ENCODE data around the gene CCR5AS.

CCR5AS gene

DNA sequence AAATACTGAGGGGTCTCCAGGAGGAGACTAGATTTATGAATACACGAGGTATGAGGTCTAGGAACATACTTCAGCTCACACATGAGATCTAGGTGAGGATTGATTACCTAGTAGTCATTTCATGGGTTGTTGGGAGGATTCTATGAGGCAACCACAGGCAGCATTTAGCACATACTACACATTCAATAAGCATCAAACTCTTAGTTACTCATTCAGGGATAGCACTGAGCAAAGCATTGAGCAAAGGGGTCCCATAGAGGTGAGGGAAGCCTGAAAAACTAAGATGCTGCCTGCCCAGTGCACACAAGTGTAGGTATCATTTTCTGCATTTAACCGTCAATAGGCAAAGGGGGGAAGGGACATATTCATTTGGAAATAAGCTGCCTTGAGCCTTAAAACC lies 31.6 kb downstream of the CCR5AS start:
- no peaks in the 10 kb centered on the region for H3K36me3 ChIP-seq (ENCODE audit: insufficient read depth)
- no peak overlapping the region for H3K4me3 Mint-ChIP-seq
- no peaks in the 10 kb centered on the region; the same call in none of the 2 replicates for H4K20me1 ChIP-seq (replicated peaks; ENCODE audit: insufficient read depth)
- DNase-seq (ENCODE audit: low spot score): no peak
- no peaks in the 10 kb centered on the region for H3K9me2 ChIP-seq (ENCODE audit: insufficient read depth)
- no peaks in the 10 kb centered on the region for H3K27me3 ChIP-seq (ENCODE audit: insufficient read depth)
- peaks cover 21% of the 10 kb centered on the region for H3K4me1 Mint-ChIP-seq
- no peak overlapping the region for H3K27ac ChIP-seq (ENCODE audit: low read depth)
- no peak overlapping the region for H3K4me3 ChIP-seq
- no peak for TF ChIP-seq CREB1 (CRISPR knock-in tag; IDR thresholded peaks at IDR 0.05; ENCODE audit: low read depth)
- no peak for TF ChIP-seq NANOG (IDR thresholded peaks at IDR 0.05; ENCODE audit: borderline replicate concordance)
- no peak for TF ChIP-seq POLR2AphosphoS5 (IDR thresholded peaks at IDR 0.05; ENCODE audit: low read depth)
- TF ChIP-seq, protein P1, sequence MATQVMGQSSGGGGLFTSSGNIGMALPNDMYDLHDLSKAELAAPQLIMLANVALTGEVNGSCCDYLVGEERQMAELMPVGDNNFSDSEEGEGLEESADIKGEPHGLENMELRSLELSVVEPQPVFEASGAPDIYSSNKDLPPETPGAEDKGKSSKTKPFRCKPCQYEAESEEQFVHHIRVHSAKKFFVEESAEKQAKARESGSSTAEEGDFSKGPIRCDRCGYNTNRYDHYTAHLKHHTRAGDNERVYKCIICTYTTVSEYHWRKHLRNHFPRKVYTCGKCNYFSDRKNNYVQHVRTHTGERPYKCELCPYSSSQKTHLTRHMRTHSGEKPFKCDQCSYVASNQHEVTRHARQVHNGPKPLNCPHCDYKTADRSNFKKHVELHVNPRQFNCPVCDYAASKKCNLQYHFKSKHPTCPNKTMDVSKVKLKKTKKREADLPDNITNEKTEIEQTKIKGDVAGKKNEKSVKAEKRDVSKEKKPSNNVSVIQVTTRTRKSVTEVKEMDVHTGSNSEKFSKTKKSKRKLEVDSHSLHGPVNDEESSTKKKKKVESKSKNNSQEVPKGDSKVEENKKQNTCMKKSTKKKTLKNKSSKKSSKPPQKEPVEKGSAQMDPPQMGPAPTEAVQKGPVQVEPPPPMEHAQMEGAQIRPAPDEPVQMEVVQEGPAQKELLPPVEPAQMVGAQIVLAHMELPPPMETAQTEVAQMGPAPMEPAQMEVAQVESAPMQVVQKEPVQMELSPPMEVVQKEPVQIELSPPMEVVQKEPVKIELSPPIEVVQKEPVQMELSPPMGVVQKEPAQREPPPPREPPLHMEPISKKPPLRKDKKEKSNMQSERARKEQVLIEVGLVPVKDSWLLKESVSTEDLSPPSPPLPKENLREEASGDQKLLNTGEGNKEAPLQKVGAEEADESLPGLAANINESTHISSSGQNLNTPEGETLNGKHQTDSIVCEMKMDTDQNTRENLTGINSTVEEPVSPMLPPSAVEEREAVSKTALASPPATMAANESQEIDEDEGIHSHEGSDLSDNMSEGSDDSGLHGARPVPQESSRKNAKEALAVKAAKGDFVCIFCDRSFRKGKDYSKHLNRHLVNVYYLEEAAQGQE (IDR thresholded peaks at IDR 0.05; ENCODE audit: unreplicated experiment): no peak
- no peak for TF ChIP-seq EZH2phosphoT487 (IDR thresholded peaks at IDR 0.05; ENCODE audit: unreplicated experiment)
- TF ChIP-seq ZNF331 (CRISPR knock-in tag; IDR thresholded peaks at IDR 0.05; ENCODE audit: low read depth): no peak
- TF ChIP-seq, protein P2, sequence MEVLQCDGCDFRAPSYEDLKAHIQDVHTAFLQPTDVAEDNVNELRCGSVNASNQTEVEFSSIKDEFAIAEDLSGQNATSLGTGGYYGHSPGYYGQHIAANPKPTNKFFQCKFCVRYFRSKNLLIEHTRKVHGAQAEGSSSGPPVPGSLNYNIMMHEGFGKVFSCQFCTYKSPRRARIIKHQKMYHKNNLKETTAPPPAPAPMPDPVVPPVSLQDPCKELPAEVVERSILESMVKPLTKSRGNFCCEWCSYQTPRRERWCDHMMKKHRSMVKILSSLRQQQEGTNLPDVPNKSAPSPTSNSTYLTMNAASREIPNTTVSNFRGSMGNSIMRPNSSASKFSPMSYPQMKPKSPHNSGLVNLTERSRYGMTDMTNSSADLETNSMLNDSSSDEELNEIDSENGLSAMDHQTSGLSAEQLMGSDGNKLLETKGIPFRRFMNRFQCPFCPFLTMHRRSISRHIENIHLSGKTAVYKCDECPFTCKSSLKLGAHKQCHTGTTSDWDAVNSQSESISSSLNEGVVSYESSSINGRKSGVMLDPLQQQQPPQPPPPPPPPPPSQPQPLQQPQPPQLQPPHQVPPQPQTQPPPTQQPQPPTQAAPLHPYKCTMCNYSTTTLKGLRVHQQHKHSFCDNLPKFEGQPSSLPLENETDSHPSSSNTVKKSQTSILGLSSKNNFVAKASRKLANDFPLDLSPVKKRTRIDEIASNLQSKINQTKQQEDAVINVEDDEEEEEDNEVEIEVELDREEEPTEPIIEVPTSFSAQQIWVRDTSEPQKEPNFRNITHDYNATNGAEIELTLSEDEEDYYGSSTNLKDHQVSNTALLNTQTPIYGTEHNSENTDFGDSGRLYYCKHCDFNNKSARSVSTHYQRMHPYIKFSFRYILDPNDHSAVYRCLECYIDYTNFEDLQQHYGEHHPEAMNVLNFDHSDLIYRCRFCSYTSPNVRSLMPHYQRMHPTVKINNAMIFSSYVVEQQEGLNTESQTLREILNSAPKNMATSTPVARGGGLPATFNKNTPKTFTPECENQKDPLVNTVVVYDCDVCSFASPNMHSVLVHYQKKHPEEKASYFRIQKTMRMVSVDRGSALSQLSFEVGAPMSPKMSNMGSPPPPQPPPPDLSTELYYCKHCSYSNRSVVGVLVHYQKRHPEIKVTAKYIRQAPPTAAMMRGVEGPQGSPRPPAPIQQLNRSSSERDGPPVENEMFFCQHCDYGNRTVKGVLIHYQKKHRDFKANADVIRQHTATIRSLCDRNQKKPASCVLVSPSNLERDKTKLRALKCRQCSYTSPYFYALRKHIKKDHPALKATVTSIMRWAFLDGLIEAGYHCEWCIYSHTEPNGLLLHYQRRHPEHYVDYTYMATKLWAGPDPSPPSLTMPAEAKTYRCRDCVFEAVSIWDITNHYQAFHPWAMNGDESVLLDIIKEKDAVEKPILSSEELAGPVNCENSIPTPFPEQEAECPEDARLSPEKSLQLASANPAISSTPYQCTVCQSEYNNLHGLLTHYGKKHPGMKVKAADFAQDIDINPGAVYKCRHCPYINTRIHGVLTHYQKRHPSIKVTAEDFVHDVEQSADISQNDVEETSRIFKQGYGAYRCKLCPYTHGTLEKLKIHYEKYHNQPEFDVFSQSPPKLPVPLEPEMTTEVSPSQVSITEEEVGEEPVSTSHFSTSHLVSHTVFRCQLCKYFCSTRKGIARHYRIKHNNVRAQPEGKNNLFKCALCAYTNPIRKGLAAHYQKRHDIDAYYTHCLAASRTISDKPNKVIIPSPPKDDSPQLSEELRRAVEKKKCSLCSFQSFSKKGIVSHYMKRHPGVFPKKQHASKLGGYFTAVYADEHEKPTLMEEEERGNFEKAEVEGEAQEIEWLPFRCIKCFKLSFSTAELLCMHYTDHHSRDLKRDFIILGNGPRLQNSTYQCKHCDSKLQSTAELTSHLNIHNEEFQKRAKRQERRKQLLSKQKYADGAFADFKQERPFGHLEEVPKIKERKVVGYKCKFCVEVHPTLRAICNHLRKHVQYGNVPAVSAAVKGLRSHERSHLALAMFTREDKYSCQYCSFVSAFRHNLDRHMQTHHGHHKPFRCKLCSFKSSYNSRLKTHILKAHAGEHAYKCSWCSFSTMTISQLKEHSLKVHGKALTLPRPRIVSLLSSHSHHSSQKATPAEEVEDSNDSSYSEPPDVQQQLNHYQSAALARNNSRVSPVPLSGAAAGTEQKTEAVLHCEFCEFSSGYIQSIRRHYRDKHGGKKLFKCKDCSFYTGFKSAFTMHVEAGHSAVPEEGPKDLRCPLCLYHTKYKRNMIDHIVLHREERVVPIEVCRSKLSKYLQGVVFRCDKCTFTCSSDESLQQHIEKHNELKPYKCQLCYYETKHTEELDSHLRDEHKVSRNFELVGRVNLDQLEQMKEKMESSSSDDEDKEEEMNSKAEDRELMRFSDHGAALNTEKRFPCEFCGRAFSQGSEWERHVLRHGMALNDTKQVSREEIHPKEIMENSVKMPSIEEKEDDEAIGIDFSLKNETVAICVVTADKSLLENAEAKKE (CRISPR knock-in tag; IDR thresholded peaks at IDR 0.05): no peak
- TF ChIP-seq, protein P3, sequence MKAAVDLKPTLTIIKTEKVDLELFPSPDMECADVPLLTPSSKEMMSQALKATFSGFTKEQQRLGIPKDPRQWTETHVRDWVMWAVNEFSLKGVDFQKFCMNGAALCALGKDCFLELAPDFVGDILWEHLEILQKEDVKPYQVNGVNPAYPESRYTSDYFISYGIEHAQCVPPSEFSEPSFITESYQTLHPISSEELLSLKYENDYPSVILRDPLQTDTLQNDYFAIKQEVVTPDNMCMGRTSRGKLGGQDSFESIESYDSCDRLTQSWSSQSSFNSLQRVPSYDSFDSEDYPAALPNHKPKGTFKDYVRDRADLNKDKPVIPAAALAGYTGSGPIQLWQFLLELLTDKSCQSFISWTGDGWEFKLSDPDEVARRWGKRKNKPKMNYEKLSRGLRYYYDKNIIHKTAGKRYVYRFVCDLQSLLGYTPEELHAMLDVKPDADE (IDR thresholded peaks at IDR 0.05): no peak
- TF ChIP-seq, protein P4, sequence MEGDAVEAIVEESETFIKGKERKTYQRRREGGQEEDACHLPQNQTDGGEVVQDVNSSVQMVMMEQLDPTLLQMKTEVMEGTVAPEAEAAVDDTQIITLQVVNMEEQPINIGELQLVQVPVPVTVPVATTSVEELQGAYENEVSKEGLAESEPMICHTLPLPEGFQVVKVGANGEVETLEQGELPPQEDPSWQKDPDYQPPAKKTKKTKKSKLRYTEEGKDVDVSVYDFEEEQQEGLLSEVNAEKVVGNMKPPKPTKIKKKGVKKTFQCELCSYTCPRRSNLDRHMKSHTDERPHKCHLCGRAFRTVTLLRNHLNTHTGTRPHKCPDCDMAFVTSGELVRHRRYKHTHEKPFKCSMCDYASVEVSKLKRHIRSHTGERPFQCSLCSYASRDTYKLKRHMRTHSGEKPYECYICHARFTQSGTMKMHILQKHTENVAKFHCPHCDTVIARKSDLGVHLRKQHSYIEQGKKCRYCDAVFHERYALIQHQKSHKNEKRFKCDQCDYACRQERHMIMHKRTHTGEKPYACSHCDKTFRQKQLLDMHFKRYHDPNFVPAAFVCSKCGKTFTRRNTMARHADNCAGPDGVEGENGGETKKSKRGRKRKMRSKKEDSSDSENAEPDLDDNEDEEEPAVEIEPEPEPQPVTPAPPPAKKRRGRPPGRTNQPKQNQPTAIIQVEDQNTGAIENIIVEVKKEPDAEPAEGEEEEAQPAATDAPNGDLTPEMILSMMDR (conservative IDR thresholded peaks at IDR 0.05; ENCODE audit: low read depth in 2 of 2): no peak
- TF ChIP-seq JUNB (IDR thresholded peaks at IDR 0.05; ENCODE audit: unreplicated experiment): no peak
- TF ChIP-seq EZH2 (IDR thresholded peaks at IDR 0.05; ENCODE audit: low read depth, unreplicated experiment): no peak
- TF ChIP-seq STAT1 (IDR thresholded peaks at IDR 0.05; ENCODE audit: unreplicated experiment): no peak
- no peak for TF ChIP-seq ZNF114 (CRISPR knock-in tag; IDR thresholded peaks at IDR 0.05)
- H2AFZ ChIP-seq: no peak overlapping the region
- no peak overlapping the region for H3K27ac Mint-ChIP-seq
- peaks cover 12% of the 10 kb centered on the region for H3K4me1 ChIP-seq (ENCODE audit: insufficient read depth)
- H3F3A ChIP-seq (replicated peaks; ENCODE audit: low read depth): no peaks in the 10 kb centered on the region
- peaks cover 2% of the 10 kb centered on the region for H3K27me3 Mint-ChIP-seq (ENCODE audit: insufficient read depth, low read depth, poor library complexity)
- H3K9me3 Mint-ChIP-seq: peaks cover 2% of the 10 kb centered on the region; the same call in 2 of the 3 replicates
- peak overlapping the region; percentile 65 for H3K4me2 ChIP-seq
- no peak for ATAC-seq
- H3K79me2 ChIP-seq (replicated peaks; ENCODE audit: insufficient read depth): no peaks in the 10 kb centered on the region
- no peaks in the 10 kb centered on the region; the same call in 2 of the 3 replicates for H3K36me3 Mint-ChIP-seq (ENCODE audit: low read depth)

Data from GM23338 (cell line).